HG03565 (cell line): ENCODE results near the gene CAMK2G.
A peak's percentile ranks its signal among the peaks of the same experiment; 100 is the strongest.

Experiments
- ATAC-seq: cut with Tn5 transposase; IDR thresholded peaks from one replicate; pipeline ENCODE4 v1.9.1; 2021; ENCODE audit warnings: mild to moderate bottlenecking, moderate library complexity; ENCODE audit not compliant: unreplicated experiment

CAMK2G gene

DNA sequence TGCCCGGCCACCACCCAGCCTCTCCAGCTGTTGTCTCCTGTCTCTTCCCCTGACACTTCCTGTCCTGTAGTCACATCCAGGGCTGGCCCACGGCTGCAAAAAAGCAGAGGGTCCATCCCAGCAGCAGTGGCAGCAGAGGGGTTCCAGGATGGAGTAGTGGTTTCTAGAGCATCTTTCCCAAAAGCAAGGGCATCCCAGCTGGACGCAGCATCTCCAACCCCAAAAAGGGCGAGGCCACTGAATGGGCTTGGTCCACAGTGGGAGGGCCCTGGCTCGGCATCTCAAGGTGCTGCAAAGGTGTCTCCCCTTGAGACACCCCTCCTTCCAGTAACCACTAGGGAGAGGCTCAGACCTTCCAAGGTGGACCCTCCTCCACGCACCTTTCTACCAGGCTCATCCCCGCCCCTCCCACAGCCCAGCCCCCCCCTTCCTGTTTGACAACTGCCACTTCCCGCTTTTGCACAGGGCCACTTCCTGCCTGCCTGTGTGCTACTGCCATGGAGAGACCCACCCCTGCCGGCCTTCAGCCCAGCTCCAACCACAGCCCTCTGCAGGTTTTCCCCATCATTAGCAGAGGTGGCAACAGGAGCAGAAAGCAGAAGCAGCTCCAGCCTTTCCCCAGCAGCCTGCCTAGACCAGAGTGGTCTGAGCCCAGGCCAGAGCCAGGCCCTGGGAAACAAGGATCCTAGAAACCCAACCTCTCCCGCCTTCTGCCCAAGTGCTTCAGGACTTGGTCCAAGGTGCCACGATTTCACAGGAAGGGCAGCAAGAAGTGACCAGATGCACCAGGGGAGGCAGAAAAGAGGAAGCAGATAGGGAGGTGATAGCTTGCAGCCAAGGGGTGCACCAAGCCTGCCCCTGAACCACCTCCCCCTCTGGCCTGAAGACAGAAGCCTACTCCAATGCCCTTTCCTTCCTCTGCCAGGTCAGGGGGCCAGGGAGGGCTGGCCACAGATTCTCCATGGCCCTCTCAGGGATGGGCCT is 8.6 kb downstream of the CAMK2G start:
- no peak for ATAC-seq

DNA sequence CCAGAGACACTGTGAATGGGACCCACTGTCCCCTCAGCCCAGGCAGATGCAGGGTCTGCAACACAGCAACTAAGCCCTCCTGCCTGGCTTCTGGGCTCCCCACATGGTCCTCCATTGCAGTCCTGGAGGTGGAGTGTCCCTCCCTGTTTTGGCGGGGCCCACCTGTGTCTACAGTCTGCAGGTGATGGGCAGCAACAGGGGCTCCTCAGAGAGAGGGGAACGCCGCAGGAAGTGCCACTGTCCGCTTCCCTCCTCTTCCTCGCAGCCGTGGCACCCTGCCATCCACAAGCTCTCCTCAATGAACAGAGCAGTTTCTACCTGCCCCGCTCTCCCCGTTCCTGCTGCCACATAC is 9.3 kb downstream of the CAMK2G start:
- no peak for ATAC-seq

DNA sequence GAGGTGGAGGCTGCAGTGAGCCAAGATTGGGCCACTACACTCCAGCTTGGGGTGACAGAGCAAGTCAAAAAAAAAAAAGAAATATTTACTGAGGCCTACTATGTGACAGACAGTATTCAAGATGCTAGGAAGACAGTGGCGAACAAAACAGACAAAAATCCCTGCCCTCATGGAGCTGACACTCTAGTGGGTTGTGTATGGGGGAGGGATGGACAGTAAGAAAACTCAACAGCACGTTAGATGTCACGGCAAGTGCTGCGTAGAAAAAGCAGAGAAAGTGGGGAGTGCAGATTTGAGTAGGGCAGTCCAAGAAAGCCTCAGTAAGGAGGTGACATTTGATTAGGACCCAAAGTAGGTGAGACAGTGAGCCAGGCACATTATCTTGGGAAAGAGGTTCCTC is 10.1 kb downstream of the CAMK2G start:
- ATAC-seq: no peak

- no peak for ATAC-seq
These were observed 11.1 kb downstream of the CAMK2G start for GRCh38 chr10:73863039-73863817.

DNA sequence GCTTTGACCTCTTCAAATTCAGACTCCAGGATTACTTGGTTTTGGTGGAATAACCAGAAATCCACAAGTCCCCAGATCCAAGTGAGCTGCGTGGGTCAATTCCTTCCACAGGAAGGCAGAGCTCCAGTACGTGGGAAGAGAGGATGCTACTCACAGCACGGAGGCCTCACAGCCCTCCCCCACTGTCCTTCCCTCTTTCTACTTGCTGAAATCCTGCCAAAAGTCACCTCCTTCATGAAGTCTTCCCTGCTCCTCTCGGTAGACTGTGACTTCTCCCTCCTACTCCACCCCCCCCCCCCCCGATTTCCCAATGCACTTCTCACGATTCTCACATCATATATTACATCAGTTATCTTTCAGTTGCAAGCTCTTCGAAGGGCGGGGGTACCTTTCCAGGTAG is 12.3 kb downstream of the CAMK2G start:
- no peak for ATAC-seq

DNA sequence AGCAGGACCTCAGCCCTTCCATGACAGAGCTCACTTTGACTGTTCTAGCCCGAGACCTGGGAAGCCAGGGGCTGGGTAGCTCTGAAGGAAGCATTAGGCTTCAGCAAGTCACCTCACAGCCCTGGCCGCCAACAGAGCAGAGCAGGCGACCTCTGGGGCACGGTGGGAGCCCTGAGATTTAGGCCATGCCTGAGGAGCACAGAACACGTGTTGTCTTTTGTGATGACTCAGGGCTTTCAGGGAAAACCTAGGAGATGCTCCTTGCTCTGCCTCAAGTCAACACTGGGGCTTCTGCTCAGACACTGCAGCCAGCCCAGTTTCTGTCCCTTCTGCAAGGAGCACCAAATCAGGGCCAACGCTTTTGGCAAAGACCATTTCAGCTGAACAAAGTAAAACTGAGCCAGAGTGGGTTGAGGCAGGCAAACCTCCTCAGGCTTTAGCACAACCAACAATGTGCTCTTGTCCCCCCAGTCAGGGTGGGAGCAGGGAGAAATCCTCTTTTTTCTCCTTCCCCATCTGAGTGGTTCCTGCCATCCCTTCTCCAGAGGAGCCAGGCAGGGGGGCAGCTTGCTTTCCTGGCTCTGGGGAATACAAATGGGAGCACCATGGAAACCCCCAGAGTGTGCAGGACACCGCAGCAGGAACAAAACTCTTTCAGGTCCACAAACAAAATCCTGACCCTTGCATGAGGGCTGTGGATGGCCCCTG is 14.4 kb downstream of the CAMK2G start:
- ATAC-seq: no peak

DNA sequence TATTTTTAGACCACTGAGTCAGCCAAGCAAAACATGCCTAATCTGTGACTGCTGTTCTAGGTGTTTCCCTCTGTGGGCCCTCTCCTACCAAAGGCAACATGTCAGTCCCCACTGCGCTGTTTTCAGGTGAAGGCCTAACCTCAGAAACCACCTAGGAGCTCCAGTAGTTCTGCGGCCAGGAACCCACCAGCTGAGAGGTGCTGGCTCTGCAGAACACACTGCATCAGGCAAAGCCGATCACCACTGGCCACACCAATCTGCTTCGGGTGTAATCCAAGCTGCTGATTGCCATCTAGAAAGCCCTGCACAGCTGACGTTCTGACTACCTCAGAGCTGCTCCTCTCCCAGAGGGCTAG is 14.9 kb downstream of the CAMK2G start:
- no peak for ATAC-seq

DNA sequence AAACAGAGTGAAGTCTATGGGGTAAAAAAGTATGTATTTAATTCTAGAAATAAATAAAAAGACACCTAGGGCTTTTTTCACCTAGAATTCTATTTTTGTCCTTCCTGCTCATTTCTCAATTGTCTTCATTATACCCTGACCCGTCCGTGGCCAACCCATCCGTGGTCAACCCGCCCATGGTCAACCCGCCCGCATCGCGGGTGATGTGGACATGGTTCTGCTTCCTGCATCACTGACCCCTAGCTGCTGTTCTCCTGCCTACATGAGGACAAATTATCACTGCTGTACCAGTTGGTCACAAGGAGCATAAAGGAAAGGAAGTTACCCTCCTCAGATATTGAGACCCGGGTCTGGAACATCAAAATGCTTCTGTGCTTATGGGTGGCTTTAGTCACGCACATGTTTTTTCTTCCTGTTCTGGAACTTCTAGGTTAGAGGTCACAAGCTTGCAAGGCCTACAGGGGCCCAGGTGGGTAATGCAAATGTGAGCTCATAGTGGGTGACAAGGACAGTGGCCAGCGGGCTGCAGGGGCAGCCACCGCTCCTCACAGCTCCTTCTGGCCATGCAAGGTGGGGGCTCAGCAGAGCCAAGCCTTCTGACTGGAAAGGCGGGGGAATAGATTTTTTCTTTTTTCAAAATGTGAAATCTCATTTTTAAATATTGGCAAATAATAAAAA is 15.5 kb downstream of the CAMK2G start:
- ATAC-seq: no peak

GRCh38 chr10:73858013-73858708 is 16.2 kb downstream of the CAMK2G start:
- no peak for ATAC-seq

DNA sequence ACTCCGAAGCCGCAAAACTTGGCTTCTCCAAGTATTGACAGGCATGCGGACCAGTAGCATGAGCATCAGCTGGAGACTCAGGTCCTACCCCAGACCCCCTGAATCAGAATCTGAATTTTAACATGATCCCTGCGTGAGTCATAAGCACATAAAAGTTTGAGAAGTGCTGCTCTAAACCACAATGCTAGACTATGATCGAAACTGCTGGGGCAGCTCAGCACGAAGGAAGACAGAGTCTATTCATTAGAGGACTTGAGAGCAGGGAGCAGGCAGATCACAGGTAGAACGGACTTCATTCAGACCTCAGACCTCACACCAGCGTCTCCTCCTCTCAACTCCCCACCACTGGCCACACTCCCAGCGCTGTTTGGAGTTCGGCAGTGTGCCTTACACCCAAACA is 16.9 kb downstream of the CAMK2G start:
- peak; percentile 57 for ATAC-seq

GRCh38 chr10:73856261-73856660 is 18.1 kb downstream of the CAMK2G start:
- no peak for ATAC-seq

GRCh38 chr10:73855413-73855812 is 18.9 kb downstream of the CAMK2G start:
- ATAC-seq: no peak

DNA sequence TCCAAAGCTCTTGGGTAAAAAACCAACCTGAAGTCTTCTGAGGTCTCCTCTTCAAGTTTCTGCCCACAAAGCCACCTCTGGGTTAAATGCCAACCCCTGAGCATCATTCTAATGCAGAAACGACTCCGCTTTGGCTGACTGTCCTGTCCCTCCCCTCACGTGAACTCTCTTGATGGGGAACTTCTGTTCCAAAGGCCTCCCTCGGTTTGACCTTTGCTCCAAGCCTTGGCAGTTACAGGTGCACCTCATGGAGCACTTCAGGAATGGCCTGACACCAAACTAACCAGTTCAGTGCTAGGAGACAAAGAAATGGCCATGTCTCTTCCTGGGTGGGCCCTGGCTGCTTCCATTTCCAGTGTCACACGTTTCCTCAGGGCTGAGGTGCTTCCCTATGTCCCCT is 20.0 kb downstream of the CAMK2G start:
- no peak for ATAC-seq

GRCh38 chr10:73853196-73853595 is 21.2 kb downstream of the CAMK2G start:
- no peak for ATAC-seq

GRCh38 chr10:73850863-73851461 is 23.4 kb downstream of the CAMK2G start:
- no peak for ATAC-seq

DNA sequence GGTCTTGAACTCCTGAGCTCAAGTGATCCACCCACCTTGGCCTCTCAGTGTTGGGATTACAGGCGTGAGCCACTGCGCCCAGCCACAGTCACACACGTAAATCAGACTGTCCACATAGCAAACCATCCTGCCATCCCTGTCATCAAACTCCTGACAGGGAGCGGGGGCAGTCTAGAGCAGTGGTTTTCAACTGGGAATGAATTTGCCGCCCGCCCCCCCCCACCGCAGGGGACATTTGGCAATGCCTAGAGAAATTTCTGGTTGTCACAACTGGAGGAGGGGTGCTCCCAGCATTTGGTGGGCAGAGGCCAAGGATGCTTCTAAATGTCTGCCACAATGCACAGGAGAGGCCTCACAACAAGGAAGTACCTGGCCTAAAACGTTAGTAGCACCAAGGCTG is 24.1 kb downstream of the CAMK2G start:
- no peak for ATAC-seq

DNA sequence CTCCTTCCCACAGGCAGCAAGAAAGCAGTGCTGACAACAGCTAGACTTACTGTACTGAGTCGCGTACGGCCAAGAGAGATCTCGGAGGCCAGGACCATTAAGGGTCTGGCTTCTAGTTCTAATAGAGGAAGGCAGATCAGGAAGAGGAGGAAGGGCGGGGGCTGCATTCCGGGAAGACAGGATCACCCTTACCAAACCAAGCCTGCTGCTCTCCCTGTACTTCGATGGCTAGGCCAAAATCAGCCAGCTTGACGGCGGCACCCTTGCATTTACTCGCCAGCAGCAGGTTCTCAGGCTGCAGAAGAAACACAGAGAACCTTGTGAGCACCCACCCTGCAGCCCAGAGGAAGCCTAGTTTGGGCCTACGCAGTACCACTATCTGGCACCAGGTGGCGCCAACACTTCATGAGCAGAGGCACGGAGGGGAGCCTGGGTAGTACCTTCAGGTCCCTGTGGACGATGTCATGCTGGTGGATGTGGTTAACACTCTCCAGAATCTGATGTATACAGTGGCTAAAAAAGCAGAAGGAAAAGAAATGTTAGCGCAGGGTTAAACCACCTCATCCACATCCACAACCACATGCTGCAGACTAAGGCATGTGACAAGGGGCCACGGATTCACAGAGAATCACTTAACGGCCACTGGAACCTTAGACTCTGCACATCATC is 25.4 kb downstream of the CAMK2G start:
- ATAC-seq: peak; percentile 92

DNA sequence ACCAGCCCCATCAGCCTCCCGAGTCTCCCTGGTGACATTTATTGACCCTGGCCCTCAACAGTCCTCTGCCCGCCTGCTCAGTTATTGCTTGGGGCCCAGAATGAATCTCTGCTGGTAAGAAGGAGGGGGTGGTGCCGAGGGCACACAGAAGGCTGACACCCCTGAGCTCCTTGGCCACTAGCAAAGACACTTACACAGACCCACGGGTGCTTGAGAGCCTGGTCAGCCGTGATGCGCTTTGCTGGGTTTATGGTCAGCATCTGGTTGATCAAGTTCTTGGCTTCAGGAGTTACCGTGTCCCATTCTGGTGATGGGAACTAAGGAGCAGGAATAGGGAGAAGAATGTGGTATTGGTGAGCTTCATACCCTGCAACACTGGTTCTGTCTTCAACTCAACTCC is 27.3 kb downstream of the CAMK2G start:
- no peak for ATAC-seq

DNA sequence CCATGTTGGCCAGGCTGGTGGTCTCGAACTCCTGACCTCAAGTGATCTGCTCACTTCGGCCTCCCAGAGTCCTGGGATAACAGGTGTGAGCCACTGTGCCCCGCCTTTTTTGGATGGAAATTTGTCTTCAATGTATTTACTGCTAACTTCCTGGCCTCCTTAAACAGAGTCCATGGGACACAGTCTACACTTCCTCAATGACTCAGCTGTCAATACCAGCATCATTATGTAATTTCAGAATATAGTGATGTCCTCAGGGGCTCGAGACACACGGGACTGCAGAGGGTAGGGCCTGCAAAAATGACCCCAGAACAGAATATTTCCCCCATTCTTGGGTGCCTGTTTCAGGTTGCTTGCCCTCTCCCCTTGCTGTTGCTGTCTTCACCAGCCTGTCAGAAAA is 31.1 kb downstream of the CAMK2G start:
- ATAC-seq: no peak
